ENCODE data around the gene NCKAP1.

DNA sequence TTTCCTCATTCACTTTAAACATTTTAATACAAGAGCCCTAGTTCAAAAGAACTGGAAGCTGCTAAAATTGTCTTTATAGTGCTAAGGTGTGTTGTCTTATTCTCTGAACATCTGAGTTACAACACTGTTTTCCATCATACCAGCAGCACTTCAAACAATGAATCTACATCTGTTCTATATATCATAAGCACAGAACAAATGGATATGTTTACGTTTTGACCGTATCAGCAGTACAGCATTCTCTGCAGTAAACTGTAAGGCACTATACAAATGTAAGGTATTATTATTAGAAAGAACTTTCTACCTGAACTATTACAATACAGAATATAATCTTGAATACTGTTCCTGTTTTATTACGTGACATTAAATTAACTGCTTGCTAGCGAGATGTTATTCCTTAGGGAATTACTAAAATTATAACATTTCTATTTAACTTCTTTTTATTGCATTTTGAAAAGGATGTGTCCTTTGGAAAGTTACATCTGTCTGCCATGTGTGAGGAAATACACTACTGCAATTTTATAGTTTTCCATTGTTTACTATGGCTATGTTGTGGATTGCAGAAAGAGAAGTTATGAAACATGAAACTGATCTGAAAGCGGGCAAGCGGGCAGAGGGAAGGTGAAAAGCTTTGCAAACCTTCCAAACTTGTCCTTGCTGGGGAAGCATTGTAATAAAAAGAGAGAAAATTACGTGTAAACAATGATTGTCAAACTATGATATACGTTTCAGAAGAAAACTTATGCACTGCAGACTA, 13.7 kb downstream of the NCKAP1 start:
- TF ChIP-seq, protein P1, sequence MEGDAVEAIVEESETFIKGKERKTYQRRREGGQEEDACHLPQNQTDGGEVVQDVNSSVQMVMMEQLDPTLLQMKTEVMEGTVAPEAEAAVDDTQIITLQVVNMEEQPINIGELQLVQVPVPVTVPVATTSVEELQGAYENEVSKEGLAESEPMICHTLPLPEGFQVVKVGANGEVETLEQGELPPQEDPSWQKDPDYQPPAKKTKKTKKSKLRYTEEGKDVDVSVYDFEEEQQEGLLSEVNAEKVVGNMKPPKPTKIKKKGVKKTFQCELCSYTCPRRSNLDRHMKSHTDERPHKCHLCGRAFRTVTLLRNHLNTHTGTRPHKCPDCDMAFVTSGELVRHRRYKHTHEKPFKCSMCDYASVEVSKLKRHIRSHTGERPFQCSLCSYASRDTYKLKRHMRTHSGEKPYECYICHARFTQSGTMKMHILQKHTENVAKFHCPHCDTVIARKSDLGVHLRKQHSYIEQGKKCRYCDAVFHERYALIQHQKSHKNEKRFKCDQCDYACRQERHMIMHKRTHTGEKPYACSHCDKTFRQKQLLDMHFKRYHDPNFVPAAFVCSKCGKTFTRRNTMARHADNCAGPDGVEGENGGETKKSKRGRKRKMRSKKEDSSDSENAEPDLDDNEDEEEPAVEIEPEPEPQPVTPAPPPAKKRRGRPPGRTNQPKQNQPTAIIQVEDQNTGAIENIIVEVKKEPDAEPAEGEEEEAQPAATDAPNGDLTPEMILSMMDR (IDR thresholded peaks at IDR 0.05; ENCODE audit: low read depth, low read length) = no peak
- no peak for TF ChIP-seq POLR2A (IDR thresholded peaks at IDR 0.05; ENCODE audit: extremely low read depth, insufficient read length)
